ENCODE data around the gene CFAP210. TPM values are rescaled to one million over a fixed set of nuclear protein-coding genes. Genes with fewer than 3 reads are reported as not detected.

The CFAP210 gene, protein sequence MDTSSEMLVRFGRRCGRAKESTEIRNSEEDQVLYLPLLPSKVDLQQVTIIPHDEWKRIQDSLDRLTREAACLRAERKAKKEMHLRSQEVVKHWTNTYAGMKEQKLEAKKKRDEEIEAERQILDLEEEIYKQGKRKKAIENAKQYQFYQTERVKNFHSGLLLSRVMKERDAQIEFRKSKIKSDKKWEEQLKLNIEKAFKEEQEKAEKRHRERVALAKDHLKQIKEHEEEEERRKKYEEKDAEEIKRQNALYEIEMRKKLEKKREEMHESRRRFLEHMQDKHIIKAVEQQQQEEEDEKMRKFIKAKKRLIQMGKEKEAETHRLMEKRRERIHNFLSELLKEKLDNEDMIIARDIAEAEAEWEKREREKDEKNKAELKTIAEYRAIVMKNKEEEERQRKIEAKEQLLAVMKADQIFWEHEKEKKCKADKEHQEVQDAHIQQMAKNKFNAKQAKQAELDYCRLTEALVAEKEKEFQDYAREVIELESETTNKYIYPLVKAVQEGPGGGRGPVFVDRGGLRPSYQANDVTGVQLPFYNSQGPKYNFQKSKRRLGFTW
- total RNA-seq, result not detected

DNA sequence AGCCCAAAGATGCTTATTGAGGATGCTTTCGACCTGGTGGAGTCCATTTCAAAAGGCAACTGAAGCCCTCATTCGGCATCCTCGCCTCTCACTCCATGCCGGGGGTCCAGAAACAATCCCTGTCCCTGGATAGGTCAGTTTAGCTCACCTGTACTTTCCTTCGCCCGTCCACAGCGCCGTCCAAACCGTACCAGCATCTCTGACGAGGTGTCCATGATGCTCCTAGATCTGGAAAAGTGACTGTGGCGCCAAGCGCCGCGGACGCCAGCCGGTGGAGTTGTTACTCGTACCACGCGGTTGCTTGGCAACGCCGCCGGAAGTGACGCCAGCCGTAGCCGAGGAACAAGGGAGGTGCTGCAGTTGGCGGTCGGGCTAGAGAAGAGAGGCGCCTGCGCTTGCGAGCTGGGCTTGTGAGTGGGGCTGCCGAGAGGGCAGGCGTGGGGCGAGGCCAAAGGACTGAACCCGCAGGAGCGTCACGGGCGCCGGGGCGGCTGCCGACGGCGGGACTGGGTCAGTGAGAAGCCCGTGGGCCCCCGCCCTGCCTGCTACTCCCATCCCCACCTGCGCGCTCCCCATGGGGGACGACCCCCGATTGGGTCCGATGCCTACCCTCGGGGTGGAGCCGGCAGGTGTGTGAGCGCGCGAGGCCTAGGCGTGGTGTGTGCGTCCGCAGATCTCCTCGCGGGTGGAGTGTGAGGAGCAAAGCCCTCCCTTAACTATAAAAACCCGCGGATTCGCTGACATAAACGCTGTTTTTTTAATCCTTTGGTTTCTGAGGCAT lies at the start of gene CFAP210, which contains the start of gene PHOSPHO2:
Gene CFAP210 (minus strand): TSS at position 293 of the 781 bp plus-strand sequence. CDS start 78 bp downstream, at position 215.
Gene PHOSPHO2 (plus strand): TSS at position 357 of the 781 bp plus-strand sequence. CDS start 6,503 bp downstream, outside the sequence.
- POLR2A ChIA-PET, result interaction anchor here (0.9 to 3.9 kb wide), 9 partner anchors 11 to 134 kb away, joined by 3 to 29 read pairs (median 5); partner anchors contain the start of genes KLHL23, METTL5 and PPIG
- H3K4me1 Mint-ChIP-seq, result peaks cover 27% of the 10 kb centered on the region
- peak within 1 kb of the TSS; percentile 80 for H3K27ac Mint-ChIP-seq

DNA sequence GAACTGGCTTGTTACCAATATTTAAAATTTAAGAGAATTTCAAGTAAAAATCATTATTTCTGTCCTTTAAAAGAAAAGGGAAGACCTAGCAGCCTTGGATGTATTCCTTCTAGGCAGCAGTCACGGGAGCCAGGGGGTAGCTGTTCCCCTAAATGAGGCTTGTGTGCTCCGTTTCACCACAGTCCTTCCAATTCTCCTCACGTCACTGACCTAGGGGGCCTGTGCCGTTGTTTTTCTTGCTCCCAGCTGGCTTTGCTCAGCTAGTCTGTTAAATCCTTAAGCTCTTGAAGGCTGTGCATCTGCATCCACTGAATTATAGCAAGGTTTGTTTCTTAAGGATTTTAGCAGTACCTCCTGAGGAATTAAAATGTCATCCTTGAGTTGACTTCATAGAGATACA lies 49.3 kb upstream of the CFAP210 start:
- Mint-ChIP-seq H3K27me3 (no peaks in the 10 kb centered on the region), H3K36me3 (ENCODE audit: low read depth) (peaks cover 4% of the 10 kb centered on the region), H3K9me3 (no peaks in the 10 kb centered on the region), H3K4me3 (no peak overlapping the region), H3K27ac (no peak overlapping the region), H3K4me1 (no peaks in the 10 kb centered on the region)
- POLR2A ChIA-PET, result no interaction called here
- DNase-seq, result no peak
- CTCF ChIA-PET, result no interaction called here

More for the DNA sequence above, at the start of gene CFAP210, which contains the start of gene PHOSPHO2:
- peak within 1 kb of the TSS; percentile 80 for H3K4me3 Mint-ChIP-seq
- peaks cover 10% of the 10 kb centered on the region for H3K36me3 Mint-ChIP-seq (ENCODE audit: low read depth)
- CTCF ChIA-PET, result interaction anchor here (1.3 to 1.7 kb wide), 3 partner anchors 9 to 108 kb away, joined by 3 to 4 read pairs (median 4); no protein-coding TSS in a partner anchor
- peak; percentile 99 for DNase-seq
- H3K27me3 Mint-ChIP-seq, result peaks cover 24% of the 10 kb centered on the region
- H3K9me3 Mint-ChIP-seq, result peaks cover 5% of the 10 kb centered on the region

DNA sequence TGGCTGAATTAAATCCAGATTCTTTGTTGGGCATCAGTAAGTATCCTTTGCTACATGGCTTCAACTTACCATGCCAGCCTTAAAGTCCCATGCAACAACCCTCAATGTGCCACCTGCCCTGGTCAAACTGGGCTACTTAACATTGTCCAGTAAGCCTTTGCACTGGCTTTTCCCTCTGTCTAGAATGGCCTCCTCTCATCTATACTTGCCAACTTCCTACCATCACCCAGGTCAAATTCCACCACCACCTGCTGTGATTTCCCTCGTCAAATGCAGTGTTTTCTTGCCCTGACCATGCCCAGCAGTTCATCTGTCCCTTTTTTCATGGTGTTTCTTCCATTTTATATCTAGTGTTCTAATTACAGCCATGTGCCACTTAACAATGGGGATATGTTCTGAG lies 45.1 kb upstream of the CFAP210 start:
- peaks cover 4% of the 10 kb centered on the region for H3K36me3 Mint-ChIP-seq (ENCODE audit: low read depth)
- POLR2A ChIA-PET, result no interaction called here
- CTCF ChIA-PET, result no interaction called here
- H3K27ac Mint-ChIP-seq, result no peak overlapping the region
- DNase-seq, result no peak
- no peaks in the 10 kb centered on the region for H3K9me3 Mint-ChIP-seq
- H3K4me3 Mint-ChIP-seq, result no peak overlapping the region
- peaks cover 23% of the 10 kb centered on the region for H3K27me3 Mint-ChIP-seq
- peaks cover 8% of the 10 kb centered on the region for H3K4me1 Mint-ChIP-seq

DNA sequence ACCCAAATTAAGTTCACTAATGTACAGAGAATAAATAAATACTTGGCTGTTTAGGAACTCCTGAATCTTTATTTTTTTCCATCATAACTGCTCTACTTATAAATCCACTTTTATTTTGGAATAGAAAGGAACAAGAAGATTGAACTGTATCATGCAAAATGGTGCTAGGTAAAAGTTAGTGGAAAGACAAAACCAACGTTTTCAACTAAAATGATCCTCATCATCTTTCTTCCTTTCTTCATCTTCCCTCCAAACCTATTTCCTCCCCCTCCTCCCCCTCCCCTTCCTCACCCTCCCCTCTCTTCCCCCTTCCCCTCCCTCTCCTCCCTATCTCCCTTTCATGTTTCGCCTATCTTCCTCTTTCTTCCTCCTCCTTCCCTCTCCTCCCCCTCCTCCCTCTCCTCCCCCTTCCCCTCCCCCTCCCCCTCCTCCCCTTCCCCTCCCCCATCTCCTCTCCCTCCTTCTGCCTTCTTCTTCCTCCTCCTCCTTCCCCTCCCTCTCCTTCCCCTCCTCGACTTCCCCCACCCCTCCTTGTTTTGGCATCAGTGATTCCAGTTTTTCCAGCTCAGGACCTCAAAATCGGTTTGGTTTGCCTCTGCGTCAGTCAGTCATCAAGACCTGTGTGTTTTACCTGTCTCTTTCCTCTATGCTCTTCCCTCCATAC lies 44.5 kb upstream of the CFAP210 start:
- no peak for DNase-seq
- CTCF ChIA-PET, result no interaction called here

DNA sequence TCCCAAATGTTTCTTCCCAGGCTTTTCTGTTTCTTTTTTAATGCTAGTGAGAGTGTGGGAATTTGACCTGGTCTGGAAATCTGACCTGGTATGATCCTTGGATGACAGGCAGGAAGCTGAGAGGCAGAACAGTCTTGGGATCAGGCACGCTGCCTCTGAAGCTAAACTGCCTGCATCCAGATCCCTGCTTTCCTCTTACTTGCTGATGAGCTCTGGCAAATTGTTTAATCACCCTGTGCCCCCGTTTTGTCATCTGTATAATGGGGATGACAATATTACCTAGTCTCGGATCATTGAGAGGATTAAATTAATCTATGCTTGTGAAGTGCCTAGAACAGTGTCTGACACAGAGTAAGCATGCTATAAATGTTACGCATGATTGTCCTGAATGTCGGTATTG lies 42.7 kb upstream of the CFAP210 start:
- peaks cover 39% of the 10 kb centered on the region for H3K27me3 Mint-ChIP-seq
- POLR2A ChIA-PET, result interaction anchor here (1.6 kb wide), 1 partner anchor 152 kb away, joined by 3 read pairs; no protein-coding TSS in a partner anchor
- CTCF ChIA-PET, result no interaction called here
- H3K36me3 Mint-ChIP-seq (ENCODE audit: low read depth), result no peaks in the 10 kb centered on the region
- H3K27ac Mint-ChIP-seq, result no peak overlapping the region
- no peak overlapping the region for H3K4me3 Mint-ChIP-seq
- H3K9me3 Mint-ChIP-seq, result no peaks in the 10 kb centered on the region
- H3K4me1 Mint-ChIP-seq, result peaks cover 20% of the 10 kb centered on the region
- DNase-seq, result no peak

More for the DNA sequence above, 44.5 kb upstream of the CFAP210 start:
- Mint-ChIP-seq H3K36me3 (ENCODE audit: low read depth) (no peaks in the 10 kb centered on the region), H3K27ac (no peak overlapping the region), H3K27me3 (peaks cover 23% of the 10 kb centered on the region), H3K4me3 (no peak overlapping the region), H3K9me3 (no peaks in the 10 kb centered on the region), H3K4me1 (peaks cover 8% of the 10 kb centered on the region)
- POLR2A ChIA-PET, result no interaction called here

DNA sequence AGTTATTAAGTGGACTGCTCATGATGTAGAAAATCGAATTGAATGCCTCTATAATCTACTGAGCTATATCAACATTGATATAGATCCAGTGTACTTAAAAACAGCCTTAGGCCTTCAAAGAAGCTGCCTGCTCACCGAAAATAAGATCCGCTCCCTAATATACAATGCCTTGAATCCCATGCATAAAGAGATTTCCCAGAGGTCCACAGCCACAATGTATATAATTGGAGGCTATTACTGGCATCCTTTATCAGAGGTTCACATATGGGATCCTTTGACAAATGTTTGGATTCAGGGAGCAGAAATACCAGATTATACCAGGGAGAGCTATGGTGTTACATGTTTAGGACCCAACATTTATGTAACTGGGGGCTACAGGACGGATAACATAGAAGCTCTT lies 41.4 kb upstream of the CFAP210 start:
- ChIA-PET POLR2A (interaction anchor here (1.1 to 1.4 kb wide), 3 partner anchors 52 to 151 kb away, joined by 3 to 4 read pairs (median 3); no protein-coding TSS in a partner anchor), CTCF (interaction anchor here (0.6 kb wide), 1 partner anchor 17 kb away, joined by 3 read pairs; no protein-coding TSS in a partner anchor)
- peak overlapping the region; percentile 22 for H3K4me3 Mint-ChIP-seq
- H3K36me3 Mint-ChIP-seq (ENCODE audit: low read depth), result no peaks in the 10 kb centered on the region
- no peak overlapping the region for H3K27ac Mint-ChIP-seq
- no peak for DNase-seq
- peaks cover 20% of the 10 kb centered on the region for H3K4me1 Mint-ChIP-seq
- H3K27me3 Mint-ChIP-seq, result peaks cover 41% of the 10 kb centered on the region
- no peaks in the 10 kb centered on the region for H3K9me3 Mint-ChIP-seq

DNA sequence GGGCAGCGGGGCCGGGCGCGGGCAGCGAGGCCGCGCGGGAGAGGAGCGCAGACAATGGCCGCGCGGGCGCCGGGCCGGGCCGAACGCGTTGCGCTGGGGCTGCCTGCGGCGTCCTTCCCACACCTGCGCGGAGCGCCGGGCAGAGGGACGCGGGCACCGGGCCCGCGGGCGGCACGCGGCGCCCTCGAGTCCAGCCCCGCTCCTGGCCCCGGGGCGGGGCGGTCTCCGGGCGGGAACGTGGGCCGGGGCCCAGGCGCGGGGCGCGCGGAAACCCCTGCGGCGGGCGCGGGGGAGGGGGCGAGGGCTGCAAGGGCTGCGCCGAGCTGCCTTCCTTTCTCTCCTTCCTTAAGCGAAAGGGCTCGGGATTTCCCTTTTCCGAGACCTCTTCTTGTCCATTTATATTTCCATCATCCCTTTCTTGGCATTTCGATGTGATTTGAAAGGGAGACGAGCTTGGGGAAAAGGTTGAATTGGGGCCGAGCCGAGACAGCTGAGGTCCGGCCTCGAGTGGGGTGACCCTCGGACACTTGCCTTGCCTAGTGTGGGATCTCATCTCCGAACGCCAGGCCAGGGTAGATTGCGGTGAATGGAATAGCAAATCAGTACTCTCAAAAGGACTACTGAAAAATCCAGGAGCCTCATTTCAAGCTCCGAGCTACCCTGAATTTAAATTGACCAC lies 40.1 kb upstream of the CFAP210 start:
- CTCF ChIA-PET, result no interaction called here
- H3K27ac Mint-ChIP-seq, result no peak overlapping the region

DNA sequence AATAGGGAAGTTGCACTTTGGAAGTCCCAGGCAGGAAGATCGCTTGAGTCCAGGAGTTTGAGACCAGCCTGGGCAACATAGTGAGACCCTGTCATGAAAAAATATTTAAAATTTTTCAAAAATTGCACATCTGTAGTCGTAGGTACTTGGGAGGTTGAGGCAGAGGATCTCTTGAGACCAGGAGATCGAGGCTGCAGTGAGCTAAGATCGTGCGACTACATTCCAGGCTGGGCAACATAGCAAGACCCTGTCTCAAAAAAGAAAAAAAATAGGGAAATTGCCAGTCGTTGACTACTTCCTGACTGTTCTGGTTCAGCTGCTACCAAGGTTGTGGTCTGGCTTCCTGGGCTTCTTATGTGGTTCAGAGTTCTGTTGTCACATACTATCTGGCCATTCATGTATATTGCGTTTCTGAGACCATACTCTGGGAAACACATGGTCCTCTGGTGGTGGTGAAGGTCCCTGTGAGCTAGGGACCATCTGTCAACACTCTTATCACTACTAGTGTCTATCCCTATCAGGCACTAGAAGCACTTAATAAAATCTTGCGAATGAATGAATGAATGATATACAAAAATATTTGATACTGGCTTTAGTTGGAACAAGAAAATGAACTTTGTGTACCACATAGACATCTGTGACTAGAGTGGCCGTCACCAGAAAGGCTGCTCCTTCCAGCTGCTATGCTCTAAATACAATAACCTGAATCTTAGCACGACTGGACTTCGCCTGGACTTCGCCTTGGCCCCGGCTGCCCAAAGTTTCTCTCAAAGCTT lies 38.6 kb upstream of the CFAP210 start:
- Mint-ChIP-seq H3K27ac (no peak overlapping the region), H3K9me3 (no peaks in the 10 kb centered on the region), H3K27me3 (peaks cover 41% of the 10 kb centered on the region), H3K4me3 (peak overlapping the region; percentile 86), H3K4me1 (peaks cover 20% of the 10 kb centered on the region), H3K36me3 (ENCODE audit: low read depth) (no peaks in the 10 kb centered on the region)
- ChIA-PET CTCF (no interaction called here), POLR2A (interaction anchor here (1.0 kb wide), 1 partner anchor 38 kb away, joined by 3 read pairs; the partner anchor contains the start of genes CFAP210 and PHOSPHO2)
- DNase-seq, result no peak

More for the DNA sequence above, 40.1 kb upstream of the CFAP210 start:
- Mint-ChIP-seq H3K36me3 (ENCODE audit: low read depth) (no peaks in the 10 kb centered on the region), H3K27me3 (peaks cover 41% of the 10 kb centered on the region), H3K9me3 (no peaks in the 10 kb centered on the region), H3K4me1 (peaks cover 20% of the 10 kb centered on the region), H3K4me3 (peak overlapping the region; percentile 68)
- DNase-seq, result no peak
- POLR2A ChIA-PET, result interaction anchor here (1.1 to 1.4 kb wide), 4 partner anchors 40 to 150 kb away, joined by 3 to 5 read pairs (median 4); partner anchors contain the start of genes CFAP210 and PHOSPHO2

DNA sequence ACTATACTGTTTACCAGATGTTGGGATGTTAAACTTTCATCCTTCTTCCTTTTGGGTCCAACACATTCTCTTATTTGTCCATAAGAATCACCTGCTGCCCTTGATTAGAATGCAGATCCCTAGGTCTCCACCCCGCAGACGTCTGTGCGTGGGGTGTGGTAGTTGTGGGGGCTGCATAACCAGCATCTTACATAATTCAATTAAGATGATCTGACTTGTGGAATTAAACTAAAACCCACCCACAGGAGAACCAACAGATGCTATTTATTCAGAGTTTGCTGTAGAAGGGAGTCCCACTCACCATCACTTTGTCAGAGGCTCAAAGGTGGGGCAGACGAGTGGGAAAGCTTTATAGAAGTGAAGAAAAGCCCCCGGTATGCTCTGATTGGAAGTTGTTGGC lies 37.9 kb upstream of the CFAP210 start:
- H3K4me3 Mint-ChIP-seq, result no peak overlapping the region
- H3K27ac Mint-ChIP-seq, result no peak overlapping the region
- DNase-seq, result no peak
- no peaks in the 10 kb centered on the region for H3K36me3 Mint-ChIP-seq (ENCODE audit: low read depth)
- no peaks in the 10 kb centered on the region for H3K9me3 Mint-ChIP-seq
- POLR2A ChIA-PET, result no interaction called here
- peaks cover 39% of the 10 kb centered on the region for H3K27me3 Mint-ChIP-seq
- peaks cover 17% of the 10 kb centered on the region for H3K4me1 Mint-ChIP-seq
- CTCF ChIA-PET, result no interaction called here

DNA sequence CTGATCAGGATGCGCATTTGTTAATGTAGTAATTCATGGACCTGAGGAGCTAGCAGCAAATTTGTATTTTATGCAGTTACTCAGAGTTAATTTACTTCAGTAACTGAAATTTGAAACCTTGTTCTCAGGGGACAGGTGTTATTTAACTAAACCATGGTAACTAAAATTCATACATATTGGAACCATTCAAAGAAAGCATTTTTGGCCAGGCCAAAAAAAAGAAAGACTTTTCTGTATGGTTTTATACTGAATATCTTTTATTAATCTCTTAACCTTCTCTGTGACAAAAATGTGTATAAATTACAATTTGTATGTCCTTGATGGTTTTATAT lies 35.0 kb upstream of the CFAP210 start:
- H3K27me3 Mint-ChIP-seq, result peaks cover 26% of the 10 kb centered on the region
- H3K4me1 Mint-ChIP-seq, result peaks cover 12% of the 10 kb centered on the region
- no peak overlapping the region for H3K4me3 Mint-ChIP-seq
- H3K27ac Mint-ChIP-seq, result no peak overlapping the region
- no peaks in the 10 kb centered on the region for H3K9me3 Mint-ChIP-seq
- no peaks in the 10 kb centered on the region for H3K36me3 Mint-ChIP-seq (ENCODE audit: low read depth)
- CTCF ChIA-PET, result no interaction called here
- POLR2A ChIA-PET, result no interaction called here
- DNase-seq, result no peak

DNA sequence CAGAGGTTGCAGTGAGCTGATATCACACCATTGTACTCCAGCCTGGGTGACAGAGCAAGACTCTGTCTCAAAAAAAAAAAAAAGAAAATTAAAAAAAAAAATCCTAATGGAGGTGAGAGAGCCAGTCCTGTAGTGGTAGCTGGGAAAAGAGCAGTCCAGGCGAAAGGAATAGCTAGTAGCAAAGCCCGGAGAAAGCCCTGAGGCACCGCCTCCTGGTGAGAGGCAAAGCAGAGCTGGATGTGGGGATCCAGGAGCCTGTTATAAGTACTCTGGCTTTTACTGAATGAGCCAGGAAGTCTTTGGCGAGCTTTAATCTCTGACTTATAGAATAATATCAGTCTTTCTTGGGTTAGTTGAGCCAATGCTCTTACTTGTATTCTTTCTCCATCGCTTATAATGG lies 32.9 kb upstream of the CFAP210 start:
- Mint-ChIP-seq H3K27ac (no peak overlapping the region), H3K27me3 (peaks cover 12% of the 10 kb centered on the region), H3K4me1 (peaks cover under 1% of the 10 kb centered on the region), H3K36me3 (ENCODE audit: low read depth) (no peaks in the 10 kb centered on the region), H3K4me3 (no peak overlapping the region), H3K9me3 (no peaks in the 10 kb centered on the region)
- POLR2A ChIA-PET, result no interaction called here
- CTCF ChIA-PET, result interaction anchor here (0.6 kb wide), 1 partner anchor 64 kb away, joined by 3 read pairs; no protein-coding TSS in a partner anchor
- no peak for DNase-seq
